ENCODE data around the gene MATN3. TPM values are rescaled to one million over a fixed set of nuclear protein-coding genes. Genes with fewer than 3 reads are reported as not detected.

Gene MATN3, protein sequence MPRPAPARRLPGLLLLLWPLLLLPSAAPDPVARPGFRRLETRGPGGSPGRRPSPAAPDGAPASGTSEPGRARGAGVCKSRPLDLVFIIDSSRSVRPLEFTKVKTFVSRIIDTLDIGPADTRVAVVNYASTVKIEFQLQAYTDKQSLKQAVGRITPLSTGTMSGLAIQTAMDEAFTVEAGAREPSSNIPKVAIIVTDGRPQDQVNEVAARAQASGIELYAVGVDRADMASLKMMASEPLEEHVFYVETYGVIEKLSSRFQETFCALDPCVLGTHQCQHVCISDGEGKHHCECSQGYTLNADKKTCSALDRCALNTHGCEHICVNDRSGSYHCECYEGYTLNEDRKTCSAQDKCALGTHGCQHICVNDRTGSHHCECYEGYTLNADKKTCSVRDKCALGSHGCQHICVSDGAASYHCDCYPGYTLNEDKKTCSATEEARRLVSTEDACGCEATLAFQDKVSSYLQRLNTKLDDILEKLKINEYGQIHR
- total RNA-seq (not detected), polyA plus RNA-seq (not detected)

DNA sequence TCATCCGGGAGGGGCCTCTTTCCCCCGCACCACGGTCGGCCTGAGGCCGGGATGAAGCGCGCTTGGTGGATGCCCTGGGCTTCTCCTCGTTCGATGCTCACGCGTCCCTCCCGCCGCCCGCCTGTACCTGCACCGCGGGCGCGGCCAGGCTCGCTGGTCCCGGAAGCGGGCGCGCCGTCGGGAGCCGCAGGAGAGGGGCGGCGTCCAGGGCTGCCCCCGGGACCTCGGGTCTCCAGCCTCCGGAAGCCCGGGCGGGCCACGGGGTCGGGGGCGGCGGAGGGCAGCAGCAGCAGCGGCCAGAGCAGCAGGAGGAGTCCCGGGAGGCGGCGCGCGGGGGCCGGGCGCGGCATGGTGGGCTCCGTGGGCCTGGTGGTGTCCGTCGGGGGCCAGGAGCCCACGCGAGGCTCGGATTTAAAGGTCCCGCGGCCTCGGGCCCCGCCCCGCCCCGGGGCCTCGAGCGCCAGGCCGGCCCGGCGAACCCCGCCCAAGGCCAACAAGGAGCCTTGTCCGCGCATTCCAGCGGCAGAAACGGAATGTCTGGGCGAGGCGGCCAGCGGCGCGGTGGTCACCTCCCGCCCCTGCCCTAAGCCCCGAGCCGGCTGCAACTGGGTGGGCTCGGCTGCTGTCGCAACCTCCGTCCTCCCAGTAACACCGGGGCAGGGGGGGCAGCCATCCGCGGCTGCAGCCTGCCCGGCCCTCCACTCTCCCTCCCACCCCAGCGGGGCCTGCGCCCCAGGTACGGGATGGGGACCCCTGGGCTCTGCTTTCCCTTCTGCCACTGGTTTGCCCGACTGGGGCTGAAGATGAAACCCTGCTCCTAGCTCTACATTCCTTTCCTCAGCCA is at the start of gene MATN3:
TSS of gene MATN3 (minus strand) at position 387 of the 844 bp plus-strand sequence. CDS start at position 350, 37 bp downstream.
- ChIA-PET CTCF (ENCODE audit: partially characterized antibody) (interaction anchor here (0.9 to 1.6 kb wide), 3 partner anchors 8 to 95 kb away, joined by 3 read pairs; no protein-coding TSS in a partner anchor), POLR2A (ENCODE audit: partially characterized antibody) (no interaction called here)
- peak in 2 of 5 donors; percentile 5 to 10 for DNase-seq
- no peaks in the 10 kb centered on the region for H3K36me3 ChIP-seq (ENCODE audit: insufficient read depth, low read length)
- Mint-ChIP-seq H3K36me3 (no peaks in the 10 kb centered on the region), H3K27me3 (peaks cover 30% of the 10 kb centered on the region in 2 donors), H3K4me1 (peaks cover 5 to 14% (median 10%) of the 10 kb centered on the region in 4 donors), H3K27ac (peak within 1 kb of the TSS in 2 of 7 donors; percentile 66 to 77), H3K4me3 (peak within 1 kb of the TSS; percentile 66 to 85 (median 77)), H3K9me3 (peaks cover 0 to 6% (median 1%) of the 10 kb centered on the region in 8 donors)
- intact Hi-C loops (cut with micrococcal nuclease): loop anchor here (5.0 kb wide), 1 partner anchor 40 kb away; the partner anchor contains the start of gene LAPTM4A
- peaks cover 19% of the 10 kb centered on the region for H3K27me3 ChIP-seq (ENCODE audit: insufficient read depth, low read length)
- H3K27ac ChIP-seq (ENCODE audit: low read depth, low read length): no peak within 1 kb of the TSS
- no peaks in the 10 kb centered on the region for H3K9me3 ChIP-seq (ENCODE audit: control insufficient read depth in 1 of 2, low read length in 2 of 2)
- H3K4me1 ChIP-seq (ENCODE audit: insufficient read depth, low read length): peaks cover 12% of the 10 kb centered on the region
- peak within 1 kb of the TSS in 1 of 2 donors; percentile 9 for H3K4me3 ChIP-seq (ENCODE audit: low read length in 2 of 2)

DNA sequence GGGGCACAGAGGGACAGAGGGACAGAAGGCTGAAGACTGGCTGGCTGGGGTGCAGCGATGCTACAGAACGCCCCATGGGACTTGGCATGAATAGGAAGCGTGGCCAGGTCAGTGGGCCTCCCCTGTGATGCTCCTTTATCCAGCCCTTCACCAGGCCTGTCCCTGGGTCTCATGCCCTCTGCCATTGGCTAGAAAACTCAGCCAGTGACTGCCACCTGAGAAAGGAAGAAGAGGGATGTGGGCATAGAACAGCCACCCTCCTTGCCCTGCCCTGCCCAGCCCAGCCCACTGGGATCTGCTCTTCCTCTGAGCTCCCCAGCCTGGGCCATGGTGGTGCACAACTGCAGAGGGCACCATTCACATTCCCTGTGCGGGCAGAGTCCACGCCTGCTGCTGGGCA is 49.5 kb upstream of the MATN3 start:
- no peaks in the 10 kb centered on the region for H3K4me1 ChIP-seq (ENCODE audit: insufficient read depth, low read length)
- Mint-ChIP-seq H3K4me3 (no peak overlapping the region), H3K9me3 (peaks cover 0 to 1% (median 0%) of the 10 kb centered on the region in 8 donors), H3K27ac (no peak overlapping the region), H3K27me3 (peaks cover 5 to 6% of the 10 kb centered on the region in 2 donors), H3K36me3 (no peaks in the 10 kb centered on the region), H3K4me1 (no peaks in the 10 kb centered on the region)
- intact Hi-C loops (cut with micrococcal nuclease): no loop called here
- no peak overlapping the region for H3K27ac ChIP-seq (ENCODE audit: low read depth, low read length)
- ChIA-PET POLR2A (ENCODE audit: partially characterized antibody) (interaction anchor here (1.4 kb wide), 1 partner anchor 10 kb away, joined by 4 read pairs; the partner anchor contains the start of gene LAPTM4A), CTCF (ENCODE audit: partially characterized antibody) (interaction anchor here (1.0 to 1.1 kb wide), 2 partner anchors 33 to 46 kb away, joined by 3 read pairs; no protein-coding TSS in a partner anchor)
- no peak overlapping the region for H3K4me3 ChIP-seq (ENCODE audit: low read length in 2 of 2)
- H3K9me3 ChIP-seq (ENCODE audit: control insufficient read depth in 1 of 2, low read length in 2 of 2): no peaks in the 10 kb centered on the region
- DNase-seq: no peak
- peaks cover 2% of the 10 kb centered on the region for H3K27me3 ChIP-seq (ENCODE audit: insufficient read depth, low read length)
- H3K36me3 ChIP-seq (ENCODE audit: insufficient read depth, low read length): no peaks in the 10 kb centered on the region

DNA sequence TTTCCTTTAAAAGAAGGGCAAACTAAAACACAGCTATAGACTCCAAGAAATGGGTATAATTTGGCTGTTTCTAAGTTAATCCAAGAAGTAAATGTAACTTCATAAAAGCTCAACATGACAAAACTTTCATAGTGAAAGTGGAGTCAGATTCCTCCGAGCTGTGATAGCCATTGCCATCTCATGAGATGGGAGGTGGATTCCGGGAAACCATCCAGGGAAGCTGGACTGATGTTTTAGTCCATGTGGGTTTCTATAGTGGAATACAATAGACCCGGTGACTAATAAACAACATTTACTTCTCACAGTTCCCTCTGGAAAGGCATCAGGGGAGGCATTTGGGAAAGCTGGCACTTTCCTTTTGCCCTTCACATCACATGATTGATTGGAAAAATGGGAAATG is 49.0 kb upstream of the MATN3 start:
- no peaks in the 10 kb centered on the region for H3K4me1 ChIP-seq (ENCODE audit: insufficient read depth, low read length)
- no peak overlapping the region for H3K4me3 Mint-ChIP-seq
- H3K27me3 ChIP-seq (ENCODE audit: insufficient read depth, low read length): peaks cover 5% of the 10 kb centered on the region
- POLR2A ChIA-PET (ENCODE audit: partially characterized antibody): interaction anchor here (1.4 kb wide), 1 partner anchor 9 kb away, joined by 4 read pairs; the partner anchor contains the start of gene LAPTM4A
- CTCF ChIA-PET (ENCODE audit: partially characterized antibody): interaction anchor here (1.0 to 1.4 kb wide), 2 partner anchors 18 to 33 kb away, joined by 3 to 4 read pairs; no protein-coding TSS in a partner anchor
- H3K27ac Mint-ChIP-seq: no peak overlapping the region
- no peaks in the 10 kb centered on the region for H3K9me3 ChIP-seq (ENCODE audit: control insufficient read depth in 1 of 2, low read length in 2 of 2)
- H3K27ac ChIP-seq (ENCODE audit: low read depth, low read length): no peak overlapping the region
- no peaks in the 10 kb centered on the region for H3K36me3 ChIP-seq (ENCODE audit: insufficient read depth, low read length)
- peaks cover 0 to 2% (median 0%) of the 10 kb centered on the region in 8 donors for H3K9me3 Mint-ChIP-seq
- H3K27me3 Mint-ChIP-seq: peaks cover 10% of the 10 kb centered on the region in 2 donors
- intact Hi-C loops (cut with micrococcal nuclease): no loop called here
- no peak for DNase-seq
- no peaks in the 10 kb centered on the region for H3K4me1 Mint-ChIP-seq
- no peaks in the 10 kb centered on the region for H3K36me3 Mint-ChIP-seq
- no peak overlapping the region for H3K4me3 ChIP-seq (ENCODE audit: low read length in 2 of 2)

DNA sequence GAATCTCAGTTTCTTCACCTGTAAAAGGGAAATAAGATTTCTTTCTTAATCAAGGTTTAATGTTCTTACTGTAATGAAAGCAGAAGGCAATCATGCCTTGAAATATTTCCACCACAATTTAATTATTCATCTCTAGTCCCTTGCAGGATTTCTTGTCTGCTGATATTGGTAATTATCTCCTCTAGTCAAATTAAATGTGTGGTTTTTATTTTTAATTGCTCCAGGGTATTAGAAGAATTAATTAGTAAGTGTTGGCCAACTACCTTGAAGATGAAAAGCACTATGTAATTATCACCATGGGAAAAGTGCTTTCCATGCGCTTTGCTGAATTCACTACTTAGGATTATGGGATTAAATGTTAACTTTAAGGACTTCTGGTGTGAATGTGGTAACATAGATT is 47.6 kb upstream of the MATN3 start:
- Mint-ChIP-seq H3K4me1 (no peaks in the 10 kb centered on the region), H3K36me3 (no peaks in the 10 kb centered on the region), H3K9me3 (peaks cover 0 to 2% (median 0%) of the 10 kb centered on the region in 8 donors), H3K27ac (no peak overlapping the region), H3K4me3 (no peak overlapping the region), H3K27me3 (peaks cover 16 to 17% of the 10 kb centered on the region in 2 donors)
- POLR2A ChIA-PET (ENCODE audit: partially characterized antibody): no interaction called here
- intact Hi-C loops (cut with micrococcal nuclease): no loop called here
- no peaks in the 10 kb centered on the region for H3K4me1 ChIP-seq (ENCODE audit: insufficient read depth, low read length)
- H3K4me3 ChIP-seq (ENCODE audit: low read length in 2 of 2): no peak overlapping the region
- no peak for DNase-seq
- no peaks in the 10 kb centered on the region for H3K36me3 ChIP-seq (ENCODE audit: insufficient read depth, low read length)
- no peaks in the 10 kb centered on the region for H3K9me3 ChIP-seq (ENCODE audit: control insufficient read depth in 1 of 2, low read length in 2 of 2)
- peaks cover 13% of the 10 kb centered on the region for H3K27me3 ChIP-seq (ENCODE audit: insufficient read depth, low read length)
- H3K27ac ChIP-seq (ENCODE audit: low read depth, low read length): no peak overlapping the region
- CTCF ChIA-PET (ENCODE audit: partially characterized antibody): interaction anchor here (1.4 kb wide), 1 partner anchor 17 kb away, joined by 4 read pairs; no protein-coding TSS in a partner anchor

DNA sequence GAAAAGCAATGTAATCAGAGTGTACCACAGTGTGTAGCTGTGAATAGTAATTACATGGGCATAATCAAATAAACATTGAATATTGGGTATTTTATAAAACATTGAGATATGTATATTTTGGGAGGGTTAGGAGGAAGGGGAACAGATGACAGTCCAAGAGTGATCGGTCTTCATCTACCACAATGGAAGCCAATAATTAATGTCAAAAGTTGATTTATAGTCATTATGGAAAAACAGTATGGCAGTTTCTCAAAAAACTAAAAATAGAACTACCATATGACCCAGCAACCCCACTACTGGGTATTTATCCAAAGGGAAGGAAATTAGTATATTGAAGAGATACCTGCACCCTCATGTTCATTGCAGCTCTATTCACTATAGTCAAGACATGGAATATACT is 44.8 kb upstream of the MATN3 start:
- Histone ChIP-seq H3K27me3 (ENCODE audit: insufficient read depth, low read length) (peaks cover 13% of the 10 kb centered on the region), H3K9me3 (ENCODE audit: control insufficient read depth in 1 of 2, low read length in 2 of 2) (no peaks in the 10 kb centered on the region), H3K4me1 (ENCODE audit: insufficient read depth, low read length) (peaks cover 5% of the 10 kb centered on the region), H3K36me3 (ENCODE audit: insufficient read depth, low read length) (no peaks in the 10 kb centered on the region), H3K27ac (ENCODE audit: low read depth, low read length) (no peak overlapping the region), H3K4me3 (ENCODE audit: low read length in 2 of 2) (no peak overlapping the region)
- Mint-ChIP-seq H3K27ac (no peak overlapping the region), H3K4me1 (no peaks in the 10 kb centered on the region), H3K4me3 (no peak overlapping the region), H3K36me3 (no peaks in the 10 kb centered on the region), H3K9me3 (peaks cover 0 to 2% (median 0%) of the 10 kb centered on the region in 8 donors), H3K27me3 (peaks cover 20 to 24% of the 10 kb centered on the region in 2 donors)
- POLR2A ChIA-PET (ENCODE audit: partially characterized antibody): no interaction called here
- intact Hi-C loops (cut with micrococcal nuclease): loop anchor here (10.0 kb wide), 2 partner anchors 192 to 768 kb away; partner anchors contain the start of gene LDAH
- no peak for DNase-seq
- CTCF ChIA-PET (ENCODE audit: partially characterized antibody): interaction anchor here (1.3 kb wide), 1 partner anchor 14 kb away, joined by 3 read pairs; no protein-coding TSS in a partner anchor

DNA sequence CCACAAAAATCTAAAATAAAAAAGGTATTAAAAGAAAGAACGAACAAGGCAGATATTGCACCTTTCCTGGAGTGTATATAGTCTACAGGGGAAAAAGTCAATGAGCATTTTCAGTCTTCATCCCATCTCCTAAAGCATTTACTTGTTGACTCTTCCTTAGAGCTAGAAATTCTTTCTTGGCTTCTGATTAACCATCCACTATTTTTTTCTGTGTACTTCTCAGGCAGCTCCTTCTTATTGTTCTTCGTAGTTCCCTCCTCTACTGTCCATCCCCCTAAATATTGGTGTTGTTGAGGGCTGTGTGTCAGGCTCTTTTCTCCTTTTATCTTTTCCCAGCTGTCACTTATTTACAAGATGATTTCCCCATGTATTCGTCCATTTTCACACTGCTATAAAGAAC is 42.5 kb upstream of the MATN3 start:
- intact Hi-C loops (cut with micrococcal nuclease): loop anchor here (5.0 to 10.0 kb wide), 3 partner anchors 43 to 770 kb away; partner anchors contain the start of genes LDAH and MATN3
- Mint-ChIP-seq H3K4me3 (no peak overlapping the region), H3K27ac (no peak overlapping the region), H3K9me3 (peaks cover 0 to 2% (median 0%) of the 10 kb centered on the region in 8 donors), H3K4me1 (peaks cover 5 to 8% (median 6%) of the 10 kb centered on the region in 4 donors), H3K36me3 (peaks cover 0 to 6% of the 10 kb centered on the region in 2 donors), H3K27me3 (peaks cover 20 to 24% of the 10 kb centered on the region in 2 donors)
- Histone ChIP-seq H3K9me3 (ENCODE audit: control insufficient read depth in 1 of 2, low read length in 2 of 2) (no peaks in the 10 kb centered on the region), H3K27me3 (ENCODE audit: insufficient read depth, low read length) (peaks cover 13% of the 10 kb centered on the region), H3K27ac (ENCODE audit: low read depth, low read length) (no peak overlapping the region), H3K4me1 (ENCODE audit: insufficient read depth, low read length) (peaks cover 13% of the 10 kb centered on the region), H3K4me3 (ENCODE audit: low read length in 2 of 2) (no peak overlapping the region), H3K36me3 (ENCODE audit: insufficient read depth, low read length) (no peaks in the 10 kb centered on the region)
- DNase-seq: no peak
- ChIA-PET POLR2A (ENCODE audit: partially characterized antibody) (interaction anchor here (0.5 kb wide), 1 partner anchor 70 kb away, joined by 3 read pairs; no protein-coding TSS in a partner anchor), CTCF (ENCODE audit: partially characterized antibody) (no interaction called here)

Data from CD4-positive, alpha-beta memory T cell (primary cell).